LNCAP (cell line): ENCODE measurements around the gene HELQ.

Source experiments
- CTCF ChIP-seq: fragments of 450-650 bp; IDR thresholded peaks from 2 replicates; pipeline ENCODE4 v1.5.1; 2017; ENCODE audit warnings: mild to moderate bottlenecking

The HELQ gene

GRCh38 chr4:83449009-83449408 lies 6.6 kb downstream of the HELQ start:
- no peak for TF ChIP-seq CTCF

- no peak for TF ChIP-seq CTCF
Observed at GRCh38 chr4:83440899-83441298, 14.7 kb downstream of the HELQ start.

- no peak for TF ChIP-seq CTCF
Observed at GRCh38 chr4:83440148-83440814, 15.3 kb downstream of the HELQ start.

GRCh38 chr4:83438719-83439118 lies 16.9 kb downstream of the HELQ start:
- no peak for TF ChIP-seq CTCF

GRCh38 chr4:83436680-83437079 lies 18.9 kb downstream of the HELQ start:
- TF ChIP-seq CTCF = no peak

GRCh38 chr4:83431200-83431599 lies 24.4 kb downstream of the HELQ start:
- TF ChIP-seq CTCF = no peak

- no peak for TF ChIP-seq CTCF
Observed at GRCh38 chr4:83418211-83418610, 37.4 kb downstream of the HELQ start.

- no peak for TF ChIP-seq CTCF
Observed at GRCh38 chr4:83417566-83417965, 38.1 kb downstream of the HELQ start.
